ENCODE data around the gene ANKRD33. TPM values are rescaled to one million over a fixed set of nuclear protein-coding genes. Genes with fewer than 3 reads are reported as not detected.

The ANKRD33 gene
- total and polyA plus RNA-seq, 2 experiments from 2014 or later = 0.27 to 1.7 TPM

DNA sequence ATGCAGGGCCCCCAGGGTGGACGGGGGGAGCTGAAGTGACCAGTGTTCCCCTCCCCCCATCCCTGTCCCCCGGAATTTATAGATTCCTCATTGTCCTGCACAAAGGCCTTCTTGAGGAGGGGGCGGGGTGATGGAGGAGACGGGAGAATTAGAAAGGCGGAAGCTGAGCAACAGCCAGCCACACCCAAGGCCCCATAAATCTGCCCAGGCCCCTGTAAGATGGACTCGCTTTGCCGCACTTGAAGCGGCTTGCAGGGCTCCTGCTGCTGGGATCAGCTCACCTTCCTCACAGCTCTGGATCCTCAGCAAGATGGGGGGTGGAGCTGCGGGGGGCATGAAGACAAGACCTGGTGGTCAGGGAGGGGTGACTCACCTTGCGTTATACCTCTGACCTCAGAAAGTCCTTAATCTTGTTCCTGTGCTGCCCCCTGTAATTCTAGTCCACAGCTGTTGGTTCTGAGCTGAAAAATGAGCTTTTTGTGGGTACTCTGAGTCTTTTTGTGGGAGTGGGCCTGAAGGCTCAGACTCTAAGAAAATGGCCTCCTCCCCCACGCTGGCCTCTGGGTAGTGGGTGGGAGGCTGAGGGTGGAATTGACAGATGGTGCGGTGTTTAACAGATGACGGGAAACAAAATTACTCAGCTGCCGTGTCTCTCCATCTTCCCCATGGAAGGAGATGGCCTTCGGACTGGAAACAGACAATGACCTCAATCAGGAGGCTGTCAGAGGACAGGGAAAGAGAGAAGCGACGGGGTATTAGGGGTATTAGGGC, 15.8 kb upstream of the ANKRD33 start:
- H3F3A ChIP-seq (replicated peaks; ENCODE audit: low read depth) = peaks cover 19% of the 10 kb centered on the region; the same call in 1 of the 2 replicates
- DNase-seq (ENCODE audit: low spot score) = no peak
- no peaks in the 10 kb centered on the region for H3K36me3 ChIP-seq (ENCODE audit: insufficient read depth)
- TF ChIP-seq, protein P1, sequence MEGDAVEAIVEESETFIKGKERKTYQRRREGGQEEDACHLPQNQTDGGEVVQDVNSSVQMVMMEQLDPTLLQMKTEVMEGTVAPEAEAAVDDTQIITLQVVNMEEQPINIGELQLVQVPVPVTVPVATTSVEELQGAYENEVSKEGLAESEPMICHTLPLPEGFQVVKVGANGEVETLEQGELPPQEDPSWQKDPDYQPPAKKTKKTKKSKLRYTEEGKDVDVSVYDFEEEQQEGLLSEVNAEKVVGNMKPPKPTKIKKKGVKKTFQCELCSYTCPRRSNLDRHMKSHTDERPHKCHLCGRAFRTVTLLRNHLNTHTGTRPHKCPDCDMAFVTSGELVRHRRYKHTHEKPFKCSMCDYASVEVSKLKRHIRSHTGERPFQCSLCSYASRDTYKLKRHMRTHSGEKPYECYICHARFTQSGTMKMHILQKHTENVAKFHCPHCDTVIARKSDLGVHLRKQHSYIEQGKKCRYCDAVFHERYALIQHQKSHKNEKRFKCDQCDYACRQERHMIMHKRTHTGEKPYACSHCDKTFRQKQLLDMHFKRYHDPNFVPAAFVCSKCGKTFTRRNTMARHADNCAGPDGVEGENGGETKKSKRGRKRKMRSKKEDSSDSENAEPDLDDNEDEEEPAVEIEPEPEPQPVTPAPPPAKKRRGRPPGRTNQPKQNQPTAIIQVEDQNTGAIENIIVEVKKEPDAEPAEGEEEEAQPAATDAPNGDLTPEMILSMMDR (conservative IDR thresholded peaks at IDR 0.05; ENCODE audit: low read depth in 2 of 2) = peak in 1 of 2 experiments; percentile 45; a peak in 2 of 4 replicates
- TF ChIP-seq, protein P2, sequence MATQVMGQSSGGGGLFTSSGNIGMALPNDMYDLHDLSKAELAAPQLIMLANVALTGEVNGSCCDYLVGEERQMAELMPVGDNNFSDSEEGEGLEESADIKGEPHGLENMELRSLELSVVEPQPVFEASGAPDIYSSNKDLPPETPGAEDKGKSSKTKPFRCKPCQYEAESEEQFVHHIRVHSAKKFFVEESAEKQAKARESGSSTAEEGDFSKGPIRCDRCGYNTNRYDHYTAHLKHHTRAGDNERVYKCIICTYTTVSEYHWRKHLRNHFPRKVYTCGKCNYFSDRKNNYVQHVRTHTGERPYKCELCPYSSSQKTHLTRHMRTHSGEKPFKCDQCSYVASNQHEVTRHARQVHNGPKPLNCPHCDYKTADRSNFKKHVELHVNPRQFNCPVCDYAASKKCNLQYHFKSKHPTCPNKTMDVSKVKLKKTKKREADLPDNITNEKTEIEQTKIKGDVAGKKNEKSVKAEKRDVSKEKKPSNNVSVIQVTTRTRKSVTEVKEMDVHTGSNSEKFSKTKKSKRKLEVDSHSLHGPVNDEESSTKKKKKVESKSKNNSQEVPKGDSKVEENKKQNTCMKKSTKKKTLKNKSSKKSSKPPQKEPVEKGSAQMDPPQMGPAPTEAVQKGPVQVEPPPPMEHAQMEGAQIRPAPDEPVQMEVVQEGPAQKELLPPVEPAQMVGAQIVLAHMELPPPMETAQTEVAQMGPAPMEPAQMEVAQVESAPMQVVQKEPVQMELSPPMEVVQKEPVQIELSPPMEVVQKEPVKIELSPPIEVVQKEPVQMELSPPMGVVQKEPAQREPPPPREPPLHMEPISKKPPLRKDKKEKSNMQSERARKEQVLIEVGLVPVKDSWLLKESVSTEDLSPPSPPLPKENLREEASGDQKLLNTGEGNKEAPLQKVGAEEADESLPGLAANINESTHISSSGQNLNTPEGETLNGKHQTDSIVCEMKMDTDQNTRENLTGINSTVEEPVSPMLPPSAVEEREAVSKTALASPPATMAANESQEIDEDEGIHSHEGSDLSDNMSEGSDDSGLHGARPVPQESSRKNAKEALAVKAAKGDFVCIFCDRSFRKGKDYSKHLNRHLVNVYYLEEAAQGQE (IDR thresholded peaks at IDR 0.05; ENCODE audit: unreplicated experiment) = no peak
- no peak for TF ChIP-seq POLR2AphosphoS5 (IDR thresholded peaks at IDR 0.05; ENCODE audit: low read depth)
- TF ChIP-seq STAT1 (IDR thresholded peaks at IDR 0.05; ENCODE audit: unreplicated experiment) = no peak
- TF ChIP-seq, protein P3, sequence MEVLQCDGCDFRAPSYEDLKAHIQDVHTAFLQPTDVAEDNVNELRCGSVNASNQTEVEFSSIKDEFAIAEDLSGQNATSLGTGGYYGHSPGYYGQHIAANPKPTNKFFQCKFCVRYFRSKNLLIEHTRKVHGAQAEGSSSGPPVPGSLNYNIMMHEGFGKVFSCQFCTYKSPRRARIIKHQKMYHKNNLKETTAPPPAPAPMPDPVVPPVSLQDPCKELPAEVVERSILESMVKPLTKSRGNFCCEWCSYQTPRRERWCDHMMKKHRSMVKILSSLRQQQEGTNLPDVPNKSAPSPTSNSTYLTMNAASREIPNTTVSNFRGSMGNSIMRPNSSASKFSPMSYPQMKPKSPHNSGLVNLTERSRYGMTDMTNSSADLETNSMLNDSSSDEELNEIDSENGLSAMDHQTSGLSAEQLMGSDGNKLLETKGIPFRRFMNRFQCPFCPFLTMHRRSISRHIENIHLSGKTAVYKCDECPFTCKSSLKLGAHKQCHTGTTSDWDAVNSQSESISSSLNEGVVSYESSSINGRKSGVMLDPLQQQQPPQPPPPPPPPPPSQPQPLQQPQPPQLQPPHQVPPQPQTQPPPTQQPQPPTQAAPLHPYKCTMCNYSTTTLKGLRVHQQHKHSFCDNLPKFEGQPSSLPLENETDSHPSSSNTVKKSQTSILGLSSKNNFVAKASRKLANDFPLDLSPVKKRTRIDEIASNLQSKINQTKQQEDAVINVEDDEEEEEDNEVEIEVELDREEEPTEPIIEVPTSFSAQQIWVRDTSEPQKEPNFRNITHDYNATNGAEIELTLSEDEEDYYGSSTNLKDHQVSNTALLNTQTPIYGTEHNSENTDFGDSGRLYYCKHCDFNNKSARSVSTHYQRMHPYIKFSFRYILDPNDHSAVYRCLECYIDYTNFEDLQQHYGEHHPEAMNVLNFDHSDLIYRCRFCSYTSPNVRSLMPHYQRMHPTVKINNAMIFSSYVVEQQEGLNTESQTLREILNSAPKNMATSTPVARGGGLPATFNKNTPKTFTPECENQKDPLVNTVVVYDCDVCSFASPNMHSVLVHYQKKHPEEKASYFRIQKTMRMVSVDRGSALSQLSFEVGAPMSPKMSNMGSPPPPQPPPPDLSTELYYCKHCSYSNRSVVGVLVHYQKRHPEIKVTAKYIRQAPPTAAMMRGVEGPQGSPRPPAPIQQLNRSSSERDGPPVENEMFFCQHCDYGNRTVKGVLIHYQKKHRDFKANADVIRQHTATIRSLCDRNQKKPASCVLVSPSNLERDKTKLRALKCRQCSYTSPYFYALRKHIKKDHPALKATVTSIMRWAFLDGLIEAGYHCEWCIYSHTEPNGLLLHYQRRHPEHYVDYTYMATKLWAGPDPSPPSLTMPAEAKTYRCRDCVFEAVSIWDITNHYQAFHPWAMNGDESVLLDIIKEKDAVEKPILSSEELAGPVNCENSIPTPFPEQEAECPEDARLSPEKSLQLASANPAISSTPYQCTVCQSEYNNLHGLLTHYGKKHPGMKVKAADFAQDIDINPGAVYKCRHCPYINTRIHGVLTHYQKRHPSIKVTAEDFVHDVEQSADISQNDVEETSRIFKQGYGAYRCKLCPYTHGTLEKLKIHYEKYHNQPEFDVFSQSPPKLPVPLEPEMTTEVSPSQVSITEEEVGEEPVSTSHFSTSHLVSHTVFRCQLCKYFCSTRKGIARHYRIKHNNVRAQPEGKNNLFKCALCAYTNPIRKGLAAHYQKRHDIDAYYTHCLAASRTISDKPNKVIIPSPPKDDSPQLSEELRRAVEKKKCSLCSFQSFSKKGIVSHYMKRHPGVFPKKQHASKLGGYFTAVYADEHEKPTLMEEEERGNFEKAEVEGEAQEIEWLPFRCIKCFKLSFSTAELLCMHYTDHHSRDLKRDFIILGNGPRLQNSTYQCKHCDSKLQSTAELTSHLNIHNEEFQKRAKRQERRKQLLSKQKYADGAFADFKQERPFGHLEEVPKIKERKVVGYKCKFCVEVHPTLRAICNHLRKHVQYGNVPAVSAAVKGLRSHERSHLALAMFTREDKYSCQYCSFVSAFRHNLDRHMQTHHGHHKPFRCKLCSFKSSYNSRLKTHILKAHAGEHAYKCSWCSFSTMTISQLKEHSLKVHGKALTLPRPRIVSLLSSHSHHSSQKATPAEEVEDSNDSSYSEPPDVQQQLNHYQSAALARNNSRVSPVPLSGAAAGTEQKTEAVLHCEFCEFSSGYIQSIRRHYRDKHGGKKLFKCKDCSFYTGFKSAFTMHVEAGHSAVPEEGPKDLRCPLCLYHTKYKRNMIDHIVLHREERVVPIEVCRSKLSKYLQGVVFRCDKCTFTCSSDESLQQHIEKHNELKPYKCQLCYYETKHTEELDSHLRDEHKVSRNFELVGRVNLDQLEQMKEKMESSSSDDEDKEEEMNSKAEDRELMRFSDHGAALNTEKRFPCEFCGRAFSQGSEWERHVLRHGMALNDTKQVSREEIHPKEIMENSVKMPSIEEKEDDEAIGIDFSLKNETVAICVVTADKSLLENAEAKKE (CRISPR knock-in tag; IDR thresholded peaks at IDR 0.05) = no peak
- no peak for TF ChIP-seq NANOG (IDR thresholded peaks at IDR 0.05; ENCODE audit: borderline replicate concordance)
- no peak overlapping the region for H3K27ac ChIP-seq (ENCODE audit: low read depth)
- H3K9me3 Mint-ChIP-seq = no peaks in the 10 kb centered on the region
- peaks cover 21% of the 10 kb centered on the region for H3K27me3 Mint-ChIP-seq (ENCODE audit: insufficient read depth, low read depth, poor library complexity)
- no peaks in the 10 kb centered on the region for H3K79me2 ChIP-seq (replicated peaks; ENCODE audit: insufficient read depth)
- H3K4me2 ChIP-seq = peak overlapping the region; percentile 64
- H3K27ac Mint-ChIP-seq = no peak overlapping the region
- no peak overlapping the region for H3K4me3 ChIP-seq
- peaks cover 30% of the 10 kb centered on the region for H3K4me1 ChIP-seq (ENCODE audit: insufficient read depth)
- H3K36me3 Mint-ChIP-seq (ENCODE audit: low read depth) = no peaks in the 10 kb centered on the region
- peak overlapping the region; percentile 72 for H2AFZ ChIP-seq
- no peaks in the 10 kb centered on the region for H4K20me1 ChIP-seq (replicated peaks; ENCODE audit: insufficient read depth)
- no peak for ATAC-seq
- no peaks in the 10 kb centered on the region for H3K9me2 ChIP-seq (ENCODE audit: insufficient read depth)
- H3K27me3 ChIP-seq (ENCODE audit: insufficient read depth) = peaks cover 37% of the 10 kb centered on the region
- H3K4me1 Mint-ChIP-seq = peaks cover 42% of the 10 kb centered on the region
- H3K4me3 Mint-ChIP-seq = no peak overlapping the region
